GM19395 (cell line): ENCODE measurements around the gene ZDHHC1.

Experiments
- ATAC-seq: cut with Tn5 transposase; IDR thresholded peaks from one replicate; pipeline ENCODE4 v1.9.1; 2021; ENCODE audit warnings: mild to moderate bottlenecking, moderate library complexity; ENCODE audit not compliant: unreplicated experiment

ZDHHC1 gene, protein sequence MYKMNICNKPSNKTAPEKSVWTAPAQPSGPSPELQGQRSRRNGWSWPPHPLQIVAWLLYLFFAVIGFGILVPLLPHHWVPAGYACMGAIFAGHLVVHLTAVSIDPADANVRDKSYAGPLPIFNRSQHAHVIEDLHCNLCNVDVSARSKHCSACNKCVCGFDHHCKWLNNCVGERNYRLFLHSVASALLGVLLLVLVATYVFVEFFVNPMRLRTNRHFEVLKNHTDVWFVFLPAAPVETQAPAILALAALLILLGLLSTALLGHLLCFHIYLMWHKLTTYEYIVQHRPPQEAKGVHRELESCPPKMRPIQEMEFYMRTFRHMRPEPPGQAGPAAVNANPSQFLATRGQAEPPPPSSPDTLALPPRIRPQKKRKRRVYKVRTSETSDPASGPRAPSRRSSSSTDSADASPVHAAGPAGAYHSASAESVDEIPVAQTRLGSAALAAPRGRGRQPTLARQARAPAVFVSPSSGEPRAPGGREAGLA

DNA sequence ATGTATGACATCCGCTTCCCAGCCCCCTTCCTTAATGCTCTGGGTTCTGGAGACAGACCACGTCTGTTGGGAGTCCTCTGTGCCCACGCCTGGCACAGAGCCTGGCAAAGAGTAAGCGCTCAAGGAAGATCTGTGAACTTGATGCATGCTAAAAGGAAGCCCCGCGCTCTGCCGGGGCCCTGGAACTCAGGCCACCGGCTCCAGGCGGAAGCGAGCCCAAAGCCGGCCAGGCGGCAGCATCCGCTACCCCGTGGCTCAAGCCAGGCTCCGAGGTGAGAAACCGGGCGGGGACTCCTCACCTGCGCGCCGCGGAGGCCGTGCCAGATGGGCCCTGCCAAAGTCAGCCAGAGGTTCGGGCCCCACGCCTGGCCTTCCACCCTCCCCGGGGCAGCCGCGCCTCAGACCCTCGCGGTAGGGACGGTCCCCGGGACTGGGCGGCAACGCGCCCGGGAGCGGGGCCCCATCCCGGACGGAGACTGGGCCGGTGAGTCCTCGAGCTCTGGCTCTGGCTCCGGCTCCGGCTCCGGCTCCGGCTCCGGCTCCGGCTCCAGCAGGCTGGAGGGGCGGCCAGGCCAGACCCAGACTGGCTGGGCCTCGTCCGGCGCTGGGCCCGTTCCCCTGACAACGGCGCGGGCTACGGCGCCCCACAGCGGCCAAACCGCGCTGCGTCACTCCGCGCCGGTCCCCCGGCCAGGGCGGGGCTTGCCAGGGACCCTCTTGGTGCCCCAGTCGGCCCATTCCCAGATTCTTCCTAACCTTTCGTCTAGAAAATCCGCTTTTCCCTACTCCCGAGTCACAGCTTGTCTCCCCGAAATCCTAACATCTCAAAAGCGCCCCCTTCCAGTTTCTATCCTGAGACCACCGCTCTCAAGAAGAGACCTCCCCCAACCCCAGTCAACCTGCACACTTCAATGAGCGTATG is at the start of gene ZDHHC1:
Gene ZDHHC1 (minus strand): TSS at position 606 of the 922 bp plus-strand sequence. CDS start 8,702 bp downstream, outside the sequence.
- ATAC-seq: no peak

DNA sequence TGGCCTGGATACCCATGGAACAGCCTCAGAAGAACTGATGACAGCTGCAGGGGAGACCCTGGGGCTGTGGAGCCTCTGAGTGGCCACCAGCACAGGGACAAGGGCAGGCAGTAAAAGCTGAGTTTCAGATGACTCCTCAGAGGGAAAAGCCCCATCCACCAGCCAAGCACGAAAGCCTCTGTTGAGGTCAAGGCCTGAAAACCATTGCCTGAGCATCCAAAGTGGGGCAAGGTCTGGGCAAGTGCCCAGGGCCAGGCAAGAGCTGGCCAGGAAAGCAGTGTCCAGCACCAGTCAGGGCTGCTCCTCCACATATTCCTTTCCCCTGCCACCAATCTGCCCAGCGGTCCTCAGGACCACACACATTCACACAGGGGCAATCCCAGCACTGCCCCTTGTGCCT is 48.3 kb upstream of the ZDHHC1 start:
- no peak for ATAC-seq

DNA sequence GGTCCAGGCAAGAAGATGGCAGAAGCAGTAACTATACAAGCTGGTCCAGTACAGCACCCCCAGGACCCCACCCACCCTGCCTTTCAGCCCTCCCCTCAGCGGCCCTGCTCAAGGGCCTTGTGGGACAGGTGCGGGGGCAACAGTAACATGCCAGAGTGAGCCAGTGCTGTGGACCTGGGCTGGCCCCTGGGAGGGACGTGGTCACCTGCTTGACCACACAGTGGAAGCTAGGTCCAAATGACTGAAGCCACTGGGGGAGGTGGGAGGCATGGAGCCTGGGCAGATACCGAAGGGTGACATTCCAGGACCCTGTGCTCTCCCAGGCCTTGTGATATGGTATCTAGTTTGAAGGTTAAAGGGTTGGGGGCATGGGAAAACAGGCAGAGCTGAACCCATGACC is 47.4 kb upstream of the ZDHHC1 start:
- ATAC-seq: no peak

DNA sequence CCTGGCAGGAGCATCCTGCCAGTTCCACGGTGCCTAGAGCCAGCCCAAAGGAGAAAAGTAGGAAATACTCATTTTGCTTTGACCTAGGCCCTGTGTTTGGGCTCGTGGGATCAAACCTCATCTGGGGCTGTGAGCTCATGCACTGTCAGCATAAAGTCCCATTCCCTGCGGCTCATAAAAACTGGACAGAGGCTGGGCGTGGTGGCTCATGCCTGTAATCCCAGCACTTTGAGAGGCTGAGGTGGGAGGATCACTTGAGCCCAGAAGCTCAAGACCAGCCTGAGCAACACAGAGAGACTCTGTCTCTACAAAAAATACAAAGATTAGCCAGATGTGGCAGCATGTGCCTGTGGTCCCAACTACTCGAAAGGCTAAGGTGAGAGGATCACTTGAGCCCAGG is 46.8 kb upstream of the ZDHHC1 start:
- no peak for ATAC-seq

DNA sequence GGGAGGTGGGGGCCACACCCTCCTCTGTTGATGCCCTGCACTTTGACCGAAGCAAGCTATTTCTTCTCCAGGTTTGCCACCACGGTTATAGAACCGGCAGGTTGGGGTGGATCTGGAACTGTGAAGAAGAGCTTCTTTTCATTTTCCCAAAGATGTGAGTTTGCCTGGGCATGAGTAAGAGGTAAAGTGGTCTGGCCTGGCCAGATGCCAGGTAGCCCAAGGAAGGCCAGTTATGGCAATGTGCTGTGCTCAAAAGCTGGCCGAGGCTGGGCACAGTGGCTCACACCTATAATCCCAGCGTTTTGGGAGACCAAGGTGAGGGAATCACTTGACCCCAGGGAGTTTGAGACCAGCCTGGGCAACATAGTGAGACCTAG is 46.0 kb upstream of the ZDHHC1 start:
- no peak for ATAC-seq

DNA sequence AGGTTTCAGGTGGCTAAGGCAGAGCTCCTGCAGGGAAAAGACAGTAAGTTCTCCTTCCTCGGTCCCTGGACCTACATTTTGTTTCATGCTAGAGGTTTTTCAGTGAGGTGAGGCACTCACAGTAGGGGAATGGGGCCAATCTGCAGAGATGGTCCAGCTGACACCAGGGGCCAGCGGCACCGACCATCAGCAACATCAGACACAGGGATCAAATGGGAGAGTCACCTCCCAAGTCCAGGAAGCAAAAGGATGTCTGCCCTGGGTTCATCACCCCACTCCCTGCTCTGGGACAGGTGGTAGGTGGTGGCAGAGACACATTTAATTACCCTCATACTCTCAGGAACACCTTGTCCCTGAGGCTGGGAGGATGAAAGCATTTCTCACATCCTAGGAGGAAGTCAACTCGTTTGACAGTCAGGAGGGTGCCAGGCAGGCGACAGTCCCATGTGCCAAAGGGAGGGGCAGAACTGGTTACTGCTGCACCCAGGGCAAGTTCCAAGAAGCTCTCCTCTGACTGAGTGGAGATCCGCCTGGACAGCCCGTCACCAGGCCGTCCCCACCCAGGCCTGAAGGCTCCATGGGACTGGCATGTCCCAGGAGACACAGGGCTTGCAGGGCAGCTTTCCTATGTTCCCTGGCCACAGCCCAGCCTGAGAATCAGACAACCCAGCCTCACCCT is 45.5 kb upstream of the ZDHHC1 start:
- ATAC-seq: no peak

DNA sequence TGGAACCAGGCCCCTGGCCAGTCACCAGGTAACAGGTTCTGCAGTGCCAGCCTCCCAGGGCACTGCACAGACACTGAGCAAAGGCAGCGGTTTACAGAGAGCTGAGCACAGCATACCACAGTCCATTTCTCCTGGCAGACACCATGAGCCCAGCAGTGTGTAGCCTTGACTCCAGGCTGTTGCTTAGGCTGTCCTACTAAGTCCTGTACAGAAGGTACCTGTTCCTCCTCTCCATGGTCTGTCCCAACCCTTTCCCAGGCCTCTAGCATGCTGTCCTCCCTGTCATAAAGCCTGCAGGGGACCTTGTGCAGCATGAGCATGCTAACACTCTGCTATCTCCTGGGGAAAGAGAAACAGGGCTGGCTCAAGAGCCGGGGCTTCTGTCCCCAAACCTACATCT is 44.7 kb upstream of the ZDHHC1 start:
- ATAC-seq: no peak

DNA sequence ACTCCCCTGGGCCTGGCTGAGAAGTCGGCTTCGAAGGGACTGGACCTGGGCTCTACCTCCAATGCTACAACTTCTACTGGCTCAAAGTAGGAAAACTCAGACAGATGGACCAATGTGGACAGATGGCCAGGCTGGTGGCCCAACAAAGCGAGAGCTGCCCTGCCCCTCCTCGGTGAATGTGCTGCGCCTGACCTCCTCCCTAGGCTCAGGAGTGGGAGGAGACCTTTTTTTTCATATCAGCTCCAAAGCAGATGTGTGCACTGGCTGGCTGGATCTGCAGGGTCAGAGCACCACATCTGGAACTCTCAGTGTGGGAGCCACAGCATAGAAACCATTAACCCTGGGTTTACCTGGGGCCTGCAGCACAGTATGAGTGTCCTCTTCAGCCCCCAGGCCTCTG is 43.9 kb upstream of the ZDHHC1 start:
- no peak for ATAC-seq

DNA sequence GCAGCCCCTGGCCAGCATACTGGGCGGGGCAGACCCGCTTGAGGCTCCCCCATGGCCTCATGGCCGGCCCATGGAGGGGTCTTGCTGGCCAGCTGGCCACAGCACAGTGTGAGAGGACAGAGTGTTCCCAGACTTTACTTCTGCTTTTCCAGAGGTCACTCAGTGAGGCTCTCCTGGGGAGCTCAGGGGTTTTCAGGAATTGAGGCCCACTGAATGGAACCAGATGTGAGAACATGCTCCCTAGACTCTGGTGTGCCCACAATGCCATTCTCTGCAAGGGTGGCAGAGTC is 43.5 kb upstream of the ZDHHC1 start:
- no peak for ATAC-seq

DNA sequence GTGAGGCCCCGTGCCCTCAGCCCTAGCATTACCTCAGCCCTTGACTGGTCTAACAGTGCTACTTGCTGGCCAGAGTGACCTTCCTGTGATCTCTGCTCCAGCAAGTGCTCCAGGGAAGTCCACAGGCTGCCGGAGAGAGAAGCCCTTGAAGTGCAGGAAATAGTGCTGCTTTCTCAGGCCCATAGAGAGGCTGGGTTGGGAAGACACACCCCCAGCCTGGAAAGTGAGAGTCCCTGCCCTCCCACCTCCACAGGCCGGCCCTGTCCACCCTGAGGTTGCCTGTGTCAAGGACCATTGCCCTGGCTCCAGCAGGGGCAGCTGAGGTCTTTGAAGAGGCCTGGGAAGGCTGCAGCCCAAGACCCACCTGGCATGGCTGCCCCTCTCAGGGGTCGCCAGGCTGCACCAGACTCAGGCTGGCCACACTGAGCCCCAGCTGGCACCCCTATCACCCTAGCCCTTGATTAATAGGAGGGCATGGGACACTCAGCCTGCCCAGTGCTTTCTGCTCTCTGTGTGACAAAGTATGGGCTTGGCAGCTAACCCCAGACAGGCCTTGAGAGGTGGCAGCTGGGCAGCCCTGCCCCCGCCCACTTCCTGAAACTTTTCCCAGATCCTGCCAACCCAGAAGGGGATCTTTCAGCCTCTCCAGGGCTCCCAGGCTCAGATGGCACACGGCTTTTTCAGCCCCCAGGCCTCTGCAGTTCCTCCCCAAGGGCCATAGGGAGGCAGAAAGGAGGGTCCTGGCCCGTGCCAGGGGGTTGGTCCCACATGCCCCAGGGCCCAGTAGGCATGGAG is 43.0 kb upstream of the ZDHHC1 start:
- ATAC-seq: no peak

DNA sequence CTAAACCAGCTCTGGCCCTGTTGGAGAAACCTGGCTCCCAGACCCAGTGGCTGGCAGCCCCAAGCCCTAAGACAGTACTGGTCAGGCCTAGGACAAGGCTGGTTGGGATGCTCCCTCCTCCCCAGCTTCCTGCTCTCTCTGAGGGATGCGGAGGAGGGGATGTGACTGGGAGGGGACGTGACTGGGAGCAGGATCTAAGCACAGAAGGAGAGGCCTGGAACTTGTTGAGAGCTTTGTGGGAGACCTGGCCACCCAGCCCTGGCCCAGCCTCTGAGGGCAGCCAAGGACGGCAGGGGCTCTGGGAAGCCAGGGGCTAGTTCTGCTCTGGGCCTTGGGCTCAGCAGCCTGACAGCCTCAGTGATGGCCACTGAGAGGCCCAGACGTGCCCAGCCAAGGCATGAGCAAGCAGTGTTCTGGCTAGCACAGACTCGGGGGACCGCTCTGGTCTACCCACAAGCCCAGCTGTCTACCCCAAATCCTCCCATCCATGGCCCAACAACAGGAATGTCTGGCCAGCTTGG is 41.9 kb upstream of the ZDHHC1 start:
- no peak for ATAC-seq

DNA sequence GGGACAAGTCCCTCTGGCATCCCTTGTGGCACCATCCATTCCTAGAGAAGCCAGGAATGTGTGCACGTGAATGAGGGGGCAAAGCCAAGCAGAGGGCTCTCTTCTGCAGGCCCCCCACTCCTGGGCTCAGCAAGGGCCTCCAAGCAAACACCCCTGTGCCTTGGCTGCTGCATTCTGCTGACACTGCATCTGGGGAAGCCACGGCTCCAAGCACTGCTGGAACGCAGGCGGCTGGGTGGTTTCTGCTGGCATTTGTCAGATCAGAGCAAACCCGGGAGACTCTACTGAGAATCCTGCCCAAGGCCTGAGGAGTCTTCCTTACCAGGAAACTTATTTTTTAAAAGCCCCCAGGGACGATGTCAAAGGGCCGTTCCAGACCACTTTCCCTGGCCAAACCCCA is 41.3 kb upstream of the ZDHHC1 start:
- ATAC-seq: no peak

DNA sequence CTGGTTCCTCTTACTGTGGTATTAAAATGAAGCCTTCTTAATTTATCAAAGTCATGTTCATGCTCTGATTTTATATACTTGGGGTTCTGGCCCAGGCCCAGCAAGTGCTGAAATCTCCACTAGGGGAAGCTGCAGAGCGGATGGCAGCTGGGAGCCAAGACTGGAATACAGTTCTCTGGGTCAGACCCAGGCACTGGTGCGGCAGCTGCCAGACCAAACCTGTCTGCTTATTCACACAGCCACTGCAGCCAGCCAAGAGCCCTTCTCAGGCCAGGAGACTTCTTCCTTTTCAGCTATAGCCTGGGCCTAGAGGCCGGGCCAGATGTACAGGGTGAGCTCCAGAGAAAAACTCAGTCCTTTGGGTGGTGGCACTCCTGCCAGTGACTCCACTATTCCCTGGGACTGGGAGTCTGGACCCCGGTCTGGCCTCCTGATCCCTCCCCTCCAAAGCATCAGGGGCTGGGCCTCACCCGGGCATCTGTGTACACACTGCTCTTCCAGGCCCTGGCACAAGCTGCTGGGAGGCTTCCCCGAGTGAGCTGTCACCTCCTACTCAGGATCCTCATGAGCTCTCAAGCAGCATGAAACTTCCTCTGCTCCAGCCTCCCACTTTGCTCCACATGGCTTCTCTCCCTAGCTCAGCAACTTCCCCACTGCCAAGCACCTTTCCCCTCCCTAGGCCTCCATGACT is 40.3 kb upstream of the ZDHHC1 start:
- ATAC-seq: no peak

DNA sequence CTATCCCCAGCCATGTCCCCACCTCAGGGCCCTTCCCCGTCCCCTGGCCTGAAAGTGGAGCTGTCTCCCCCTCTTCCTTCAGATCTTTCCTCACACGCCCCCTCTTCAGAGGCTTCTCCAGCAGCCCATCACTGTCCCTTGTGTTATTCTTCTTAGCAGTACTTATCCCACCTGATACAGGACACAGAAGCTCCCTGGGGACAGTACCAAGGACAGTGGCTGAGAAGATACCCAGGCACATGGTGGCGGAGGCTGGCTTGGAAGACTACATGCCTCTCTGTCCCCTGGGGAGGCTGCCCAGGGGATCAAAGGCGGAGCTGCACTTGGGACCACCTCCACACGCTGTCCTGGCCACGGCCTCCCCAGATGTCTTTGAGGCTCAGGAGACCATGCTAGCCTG is 38.6 kb upstream of the ZDHHC1 start:
- no peak for ATAC-seq

DNA sequence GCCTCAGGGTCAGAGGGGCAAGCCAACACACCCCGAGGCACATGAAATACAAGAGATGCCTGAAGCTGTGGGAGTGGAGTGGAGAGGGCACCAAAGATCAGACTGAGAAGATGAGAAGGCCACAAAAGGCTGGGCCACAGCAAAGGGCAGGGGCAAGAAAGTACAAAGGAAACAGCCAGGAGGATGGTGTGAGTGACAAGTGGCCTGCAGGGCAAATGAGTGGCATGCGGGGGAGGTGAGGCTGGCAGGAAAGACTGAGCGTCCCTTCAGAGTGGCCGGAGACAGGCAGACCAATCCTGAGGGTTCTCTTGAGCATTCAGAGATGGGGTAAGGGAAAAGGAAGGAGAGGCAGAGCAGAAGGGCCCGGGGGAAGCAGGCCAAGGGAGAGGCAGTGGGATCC is 37.8 kb upstream of the ZDHHC1 start:
- no peak for ATAC-seq

DNA sequence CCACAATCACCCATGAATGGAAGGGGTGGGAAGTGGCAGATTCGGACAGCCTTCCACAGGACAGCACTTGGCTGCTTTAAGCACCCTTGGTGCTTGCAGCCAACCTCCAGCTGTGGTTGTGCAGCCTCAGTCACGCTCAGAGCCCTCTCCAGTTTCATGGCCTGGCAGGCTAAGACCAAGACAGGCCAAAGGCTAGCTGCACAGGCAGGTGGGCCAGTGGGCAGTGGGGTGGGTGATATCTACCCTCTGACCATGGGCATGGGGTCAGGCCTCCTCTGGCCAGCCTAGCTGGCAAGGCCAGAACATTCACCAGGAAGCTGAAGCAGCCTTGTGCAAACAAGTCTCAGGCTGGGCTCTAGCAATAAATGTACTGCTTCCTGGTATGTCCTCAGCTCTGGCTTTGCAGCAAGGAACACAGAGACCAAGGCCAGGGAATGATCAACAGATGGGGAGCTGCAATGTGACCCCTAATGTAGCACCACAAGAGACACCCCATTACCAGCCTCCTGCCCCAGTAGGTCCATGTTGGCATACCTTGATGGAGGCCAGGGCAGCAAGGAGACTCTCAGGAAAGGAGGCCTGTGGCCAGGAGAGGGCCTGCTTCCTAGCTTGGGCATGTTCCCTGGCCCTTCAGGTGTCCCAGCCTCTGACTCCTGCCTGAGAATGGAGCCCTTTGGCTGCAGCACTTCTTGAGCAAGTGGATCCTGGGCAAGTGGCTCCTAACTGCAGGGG is 35.6 kb upstream of the ZDHHC1 start:
- no peak for ATAC-seq

DNA sequence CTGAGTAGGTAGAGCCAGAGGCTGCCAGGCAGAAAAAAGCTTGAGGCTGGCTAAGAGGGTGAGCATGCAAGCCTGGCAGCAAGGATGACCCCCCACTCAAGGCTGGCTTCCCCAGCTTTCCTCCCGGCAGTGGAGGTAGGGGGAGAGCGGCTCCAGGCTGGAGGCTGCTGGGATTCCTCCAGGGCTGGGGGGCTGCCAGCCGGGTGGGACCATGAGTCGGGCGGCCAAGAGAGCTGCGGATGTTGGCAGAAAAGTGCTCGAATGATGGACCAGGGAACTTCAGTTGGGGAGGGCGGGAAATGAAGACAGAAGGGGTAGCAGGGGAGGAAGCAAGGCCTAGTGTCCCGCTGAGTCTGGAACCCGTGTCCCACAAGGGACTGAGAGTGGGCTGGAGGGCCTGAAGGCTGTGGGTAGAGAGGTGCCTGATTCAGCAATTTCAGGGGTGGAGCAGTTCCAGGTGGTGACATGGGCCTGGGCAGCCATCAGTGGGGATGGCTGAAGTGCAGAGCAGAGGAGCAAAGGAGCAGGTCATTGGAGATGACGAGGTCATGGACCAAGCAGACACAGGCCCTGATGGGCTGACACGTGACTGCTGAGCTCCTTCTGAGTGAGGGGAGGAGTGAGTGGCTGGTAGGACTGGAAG is 34.9 kb upstream of the ZDHHC1 start:
- ATAC-seq: no peak

DNA sequence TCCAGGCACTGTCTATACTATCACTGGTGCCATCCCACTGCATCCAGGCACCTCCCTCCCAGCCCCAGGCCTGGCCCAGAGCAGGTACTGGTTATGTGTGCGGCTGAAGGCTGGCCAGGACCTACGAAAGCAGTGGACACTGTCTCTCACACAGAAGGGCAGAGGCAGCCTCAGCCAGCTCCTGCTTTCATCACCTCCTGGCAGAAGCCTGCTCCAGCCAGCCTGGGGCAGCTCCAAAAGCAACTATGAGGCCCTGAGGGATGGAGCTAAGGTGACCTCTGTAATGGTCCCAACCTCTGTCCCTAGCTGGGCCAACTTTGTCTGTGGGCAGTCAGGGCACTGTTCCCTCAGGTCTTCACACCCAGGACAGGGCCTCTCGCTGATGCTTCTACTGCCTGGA is 33.5 kb upstream of the ZDHHC1 start:
- ATAC-seq: no peak

DNA sequence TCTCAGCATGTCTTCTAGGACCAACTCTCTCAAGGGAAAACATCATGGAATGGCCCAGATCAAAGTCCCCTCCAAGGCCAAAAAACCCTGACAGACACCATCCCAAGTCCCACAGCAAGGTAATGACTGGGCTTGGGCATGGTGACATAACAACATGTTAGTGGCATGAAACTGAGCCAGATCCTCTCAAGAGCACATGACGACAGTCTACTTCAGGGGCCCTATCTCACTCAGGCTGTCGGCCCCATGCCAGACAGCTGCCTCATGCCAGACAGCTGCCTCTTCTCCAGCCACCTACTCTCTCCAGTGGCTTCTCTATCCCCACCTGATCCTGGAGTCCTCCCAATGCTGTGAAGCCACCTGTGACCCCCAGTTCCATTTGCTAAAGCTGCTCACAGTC is 33.1 kb upstream of the ZDHHC1 start:
- ATAC-seq: no peak
